HG02884 (cell line): ENCODE results near the gene ZNF778.

Source experiments
- ATAC-seq: cut with Tn5 transposase; IDR thresholded peaks from one replicate; pipeline ENCODE4 v1.9.1; 2021; ENCODE audit warnings: mild to moderate bottlenecking, moderate library complexity; ENCODE audit not compliant: unreplicated experiment

Gene ZNF778

GRCh38 chr16:89274561-89275283 is 57.2 kb downstream of the ZNF778 start:
- no peak for ATAC-seq

GRCh38 chr16:89275284-89275584 is 57.7 kb downstream of the ZNF778 start:
- ATAC-seq: no peak

DNA sequence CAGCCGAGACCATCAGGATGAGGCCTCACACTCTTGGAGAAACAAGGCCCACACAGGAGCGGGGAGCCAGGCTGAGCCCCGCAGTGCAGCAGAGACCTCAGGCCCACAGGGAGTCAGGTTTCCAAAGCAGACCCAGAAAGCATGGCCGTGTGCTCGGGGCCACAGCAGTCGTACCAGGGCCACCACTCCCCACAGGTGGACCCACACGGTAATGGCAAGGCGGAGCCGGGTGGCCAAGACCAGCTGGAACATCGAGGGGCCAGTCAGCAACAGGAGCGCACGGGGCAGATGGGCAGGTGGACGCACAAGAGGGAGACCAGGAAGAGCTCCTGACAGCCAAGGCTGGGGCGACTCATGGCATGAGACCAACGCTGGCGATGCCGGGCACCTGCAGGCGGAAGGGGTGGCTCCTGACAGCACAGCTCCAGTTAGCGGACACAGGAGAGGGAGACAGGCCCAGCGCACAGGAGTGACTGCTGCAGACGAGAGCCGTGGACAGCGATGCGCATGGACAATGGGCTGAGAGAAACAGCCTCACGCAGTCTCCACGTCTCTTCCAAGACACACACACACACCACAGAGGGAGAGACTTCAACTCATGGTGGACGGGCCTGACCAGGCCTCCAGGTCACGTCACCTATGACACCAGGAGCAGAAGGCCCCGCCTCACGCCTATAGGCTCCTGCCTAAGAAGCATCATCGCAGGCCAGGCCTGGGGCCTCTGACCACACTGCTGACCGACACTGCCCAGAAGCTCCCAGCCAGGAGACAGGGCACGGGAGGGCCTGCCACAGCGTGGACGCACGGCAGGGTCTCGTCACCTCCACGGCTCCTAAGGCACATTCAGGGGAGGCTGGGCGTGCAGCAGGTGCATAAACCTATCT is 58.6 kb downstream of the ZNF778 start:
- no peak for ATAC-seq

DNA sequence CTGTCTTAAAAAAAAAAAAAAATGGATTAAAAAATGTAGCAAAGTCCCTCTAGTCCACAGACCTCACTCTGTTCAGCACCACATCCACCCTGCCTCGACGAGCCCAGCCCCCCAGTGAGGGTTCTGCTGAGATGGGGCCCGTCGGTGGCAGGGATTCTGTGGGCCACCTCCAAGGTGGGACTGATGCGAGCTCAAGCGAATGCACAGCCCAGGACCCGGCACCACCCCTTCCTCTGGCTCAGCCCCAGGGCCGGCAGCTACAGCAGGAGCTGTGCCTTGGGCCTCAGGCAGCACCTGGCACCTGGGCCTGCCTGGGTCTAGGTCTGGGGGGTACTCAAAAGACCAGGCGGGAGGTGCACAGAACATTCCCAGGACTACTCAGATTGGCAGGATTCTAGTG is 59.5 kb downstream of the ZNF778 start:
- ATAC-seq: no peak

DNA sequence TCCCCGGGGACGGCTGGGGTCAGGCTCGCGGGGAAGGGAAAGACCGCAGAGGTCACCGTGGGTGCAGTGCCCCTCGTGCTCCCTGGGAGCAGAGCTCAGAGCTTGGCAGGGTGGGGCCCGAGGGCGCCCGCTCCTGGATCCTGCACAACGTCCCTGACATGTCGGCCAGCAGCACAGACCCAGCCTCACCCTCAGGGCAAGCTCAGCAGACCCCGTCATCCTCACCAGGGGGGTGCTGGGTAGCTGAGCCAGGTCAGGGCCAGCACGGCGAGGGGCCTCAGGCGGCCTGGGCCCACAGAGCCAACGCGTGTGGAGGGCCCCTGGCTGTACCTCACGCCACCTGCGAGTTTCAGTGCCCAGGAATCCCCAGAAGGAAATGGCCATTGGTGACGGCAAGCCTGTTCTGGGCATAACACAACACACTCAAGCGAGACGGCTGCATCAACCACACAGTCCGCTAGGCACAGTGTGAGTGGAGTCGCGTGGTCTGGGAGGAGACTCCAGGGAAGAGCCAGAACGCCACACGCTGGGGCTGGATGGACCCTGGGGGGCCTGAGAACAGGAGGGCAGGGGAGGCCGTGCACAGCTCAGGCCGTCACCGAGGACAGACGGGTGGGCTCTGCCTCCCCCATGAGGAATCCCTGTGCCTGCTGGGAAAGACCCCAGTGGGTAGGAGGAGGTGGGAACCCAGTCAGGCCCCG is 60.3 kb downstream of the ZNF778 start:
- ATAC-seq: no peak

DNA sequence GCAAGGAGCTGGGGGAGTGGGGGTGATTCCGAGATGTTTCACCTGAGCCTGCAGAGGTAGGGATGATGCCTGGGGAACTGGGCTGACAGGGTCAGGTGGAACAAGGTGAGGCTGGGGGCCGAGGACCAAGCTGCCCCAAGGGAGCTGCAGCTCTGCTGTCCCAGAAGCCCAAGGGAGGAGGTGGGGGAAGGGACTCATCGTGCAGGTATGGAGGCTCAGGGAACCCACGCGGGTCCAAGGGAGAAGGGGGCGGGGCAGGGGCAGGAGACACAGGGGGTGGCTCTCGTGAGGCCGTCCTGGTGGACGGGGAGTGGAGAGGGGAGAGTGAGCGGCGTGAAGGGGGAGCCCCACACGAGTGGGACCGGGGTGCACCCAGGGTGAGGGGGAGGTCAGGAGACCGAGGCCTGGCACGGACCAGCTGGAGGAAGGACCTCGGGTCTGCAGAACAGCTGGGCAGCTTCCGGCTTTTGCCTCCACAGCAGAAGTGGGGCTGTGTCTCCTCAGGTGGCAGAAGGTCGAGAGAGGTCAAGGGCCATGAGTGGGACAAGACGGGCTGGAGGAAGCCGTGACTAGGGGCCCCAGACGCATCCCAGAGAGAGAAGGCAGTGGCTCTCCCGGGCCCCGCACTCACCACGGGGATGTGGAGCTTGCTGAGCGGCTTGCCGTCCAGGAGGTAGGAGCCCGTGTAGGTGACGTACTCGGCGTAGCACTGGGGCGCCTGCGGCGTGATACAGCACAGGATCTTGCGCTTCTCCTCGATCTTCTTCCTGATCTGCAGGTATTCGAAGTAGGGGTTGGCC is 61.1 kb downstream of the ZNF778 start:
- ATAC-seq: no peak

DNA sequence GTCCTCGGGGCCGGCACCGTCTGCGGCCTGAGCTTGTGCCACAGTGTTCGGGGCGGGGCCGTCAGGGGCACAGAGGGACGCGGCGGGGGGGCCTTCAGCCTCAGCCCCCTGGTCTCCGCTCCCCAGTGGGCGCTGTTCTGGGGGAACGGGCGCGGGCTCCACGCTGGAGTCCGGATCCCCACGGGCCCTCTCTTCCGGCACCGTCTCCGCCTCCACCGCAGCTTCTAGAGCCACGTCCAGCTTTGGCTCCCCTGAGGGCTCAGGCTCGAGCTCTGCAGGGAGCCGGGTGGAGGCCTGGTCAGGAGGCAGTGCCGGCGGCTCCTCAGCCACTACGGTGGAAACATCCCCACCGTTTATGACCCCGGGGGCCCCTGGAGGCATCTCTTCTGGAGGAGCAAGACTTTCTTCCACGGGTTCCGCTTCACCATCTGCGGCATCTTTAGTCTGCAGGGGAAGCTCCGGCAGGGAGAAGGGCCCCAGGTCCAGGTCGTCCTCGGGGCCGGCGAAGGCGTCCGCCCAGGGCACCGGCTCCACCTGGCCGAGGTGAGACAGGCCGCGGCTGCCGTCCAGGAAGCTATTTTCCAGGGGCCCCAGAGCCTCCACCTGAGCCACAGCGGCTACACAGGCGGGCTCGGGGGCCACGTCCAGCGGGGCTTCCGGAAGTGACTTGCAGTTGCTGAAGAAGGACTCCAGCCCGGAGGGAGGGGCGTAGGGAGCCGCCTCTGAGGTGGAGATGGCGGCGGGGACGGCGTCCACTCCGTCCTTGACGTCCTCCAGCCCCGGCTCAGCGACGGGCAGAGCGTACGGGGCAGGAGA is 62.4 kb downstream of the ZNF778 start:
- no peak for ATAC-seq

DNA sequence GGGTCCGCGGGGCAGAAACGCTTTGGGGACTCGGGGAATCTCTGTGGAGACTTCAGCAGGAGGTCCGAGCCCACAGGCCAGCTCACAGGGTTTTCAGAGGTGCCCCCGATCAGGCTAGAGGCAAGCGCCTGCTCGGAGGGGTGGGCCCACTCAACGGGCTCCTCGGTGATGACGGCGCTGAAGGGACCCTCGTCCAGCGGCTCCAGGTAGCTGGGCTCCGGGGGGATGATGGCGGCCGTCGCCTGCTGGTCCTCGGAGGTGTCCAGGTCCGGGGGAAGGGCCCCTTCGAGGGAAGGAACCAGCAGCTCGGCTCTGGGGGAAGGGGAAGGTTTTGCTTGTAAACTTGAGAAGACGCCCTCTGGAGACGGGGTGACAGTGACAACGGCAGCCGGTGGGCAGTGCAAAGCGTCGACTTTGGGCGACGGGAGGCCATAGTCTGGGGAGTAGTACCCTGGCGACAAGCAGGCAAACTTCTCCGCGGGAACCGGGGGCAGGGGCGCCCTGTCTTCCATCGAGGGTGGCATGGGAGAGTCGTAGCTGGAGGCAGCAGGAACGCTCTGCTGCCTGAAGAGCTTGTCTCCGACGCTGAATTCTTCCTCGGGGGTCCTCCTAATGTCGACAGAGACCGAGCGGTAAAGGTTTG is 63.2 kb downstream of the ZNF778 start:
- no peak for ATAC-seq

DNA sequence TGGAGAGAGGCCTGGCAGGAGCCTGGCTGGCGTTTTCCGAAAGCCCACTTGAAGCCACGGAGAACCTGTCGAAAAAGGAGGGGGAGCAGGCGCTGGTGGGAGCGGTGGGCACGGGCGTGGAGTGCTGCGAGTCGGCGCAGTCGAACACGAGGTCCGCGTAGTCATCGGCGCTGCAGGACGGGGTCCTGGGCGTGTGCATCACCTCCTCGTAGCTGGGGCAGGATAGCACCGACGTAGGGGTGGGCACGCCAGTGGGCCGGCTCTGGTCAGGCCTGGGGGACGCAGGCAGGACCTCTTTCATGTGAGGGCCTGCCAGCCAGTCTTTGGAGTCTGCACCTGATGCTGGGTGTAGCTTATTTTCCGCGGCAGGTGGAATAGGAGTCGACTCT is 63.7 kb downstream of the ZNF778 start:
- ATAC-seq: no peak

DNA sequence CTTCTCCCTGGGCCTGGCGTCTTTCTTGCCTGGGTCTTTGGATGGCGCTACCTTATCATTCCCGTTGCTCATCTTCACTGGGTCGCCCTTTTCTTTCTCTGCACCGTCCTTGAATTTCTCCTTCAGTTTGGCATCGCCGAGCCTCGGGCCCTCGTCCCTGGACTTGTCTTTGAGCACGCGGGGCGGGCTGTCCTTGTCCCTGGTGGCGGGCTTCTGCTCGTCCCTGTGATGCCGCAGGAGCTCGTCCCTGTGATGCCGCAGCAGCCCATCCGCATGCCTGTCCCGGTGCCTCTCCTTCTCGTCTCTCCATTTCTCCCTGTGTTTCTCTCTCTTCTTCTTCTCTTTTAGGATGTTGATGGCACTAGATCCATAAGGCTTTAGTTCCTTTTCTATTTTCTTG is 64.3 kb downstream of the ZNF778 start:
- ATAC-seq: no peak

- ATAC-seq: no peak
Measured at GRCh38 chr16:89282523-89282922, 65.0 kb downstream of the ZNF778 start.

- no peak for ATAC-seq
Measured at GRCh38 chr16:89283449-89283848, 65.9 kb downstream of the ZNF778 start.

GRCh38 chr16:89285381-89285780 is 67.9 kb downstream of the ZNF778 start:
- no peak for ATAC-seq

GRCh38 chr16:89286096-89286495 is 68.6 kb downstream of the ZNF778 start:
- no peak for ATAC-seq
